Hepatocyte (in vitro differentiated cells): ENCODE measurements around the gene OR1E2.

Experiments used
- EZH2 ChIP-seq: fragments of 200-600 bp; sonication (generic); IDR thresholded peaks from 2 replicates; pipeline ENCODE4 v1.6.1; 2016; ENCODE audit warnings: antibody characterized with exemption, mild to moderate bottlenecking, borderline replicate concordance
- EZH2phosphoT487 ChIP-seq: fragments of 200-600 bp; sonication (generic); IDR thresholded peaks from one replicate; pipeline ENCODE4 v1.6.1; 2018; ENCODE audit warnings: antibody characterized with exemption, mild to moderate bottlenecking, low read depth, moderate library complexity; ENCODE audit not compliant: unreplicated experiment, severe bottlenecking
- TF ChIP-seq, protein P1 (sequence below): fragments of 200-600 bp; sonication (generic); IDR thresholded peaks from 2 replicates; pipeline ENCODE4 v1.5.1; 2016; ENCODE audit warnings: antibody characterized with exemption, mild to moderate bottlenecking; ENCODE audit not compliant: poor library complexity

DNA sequence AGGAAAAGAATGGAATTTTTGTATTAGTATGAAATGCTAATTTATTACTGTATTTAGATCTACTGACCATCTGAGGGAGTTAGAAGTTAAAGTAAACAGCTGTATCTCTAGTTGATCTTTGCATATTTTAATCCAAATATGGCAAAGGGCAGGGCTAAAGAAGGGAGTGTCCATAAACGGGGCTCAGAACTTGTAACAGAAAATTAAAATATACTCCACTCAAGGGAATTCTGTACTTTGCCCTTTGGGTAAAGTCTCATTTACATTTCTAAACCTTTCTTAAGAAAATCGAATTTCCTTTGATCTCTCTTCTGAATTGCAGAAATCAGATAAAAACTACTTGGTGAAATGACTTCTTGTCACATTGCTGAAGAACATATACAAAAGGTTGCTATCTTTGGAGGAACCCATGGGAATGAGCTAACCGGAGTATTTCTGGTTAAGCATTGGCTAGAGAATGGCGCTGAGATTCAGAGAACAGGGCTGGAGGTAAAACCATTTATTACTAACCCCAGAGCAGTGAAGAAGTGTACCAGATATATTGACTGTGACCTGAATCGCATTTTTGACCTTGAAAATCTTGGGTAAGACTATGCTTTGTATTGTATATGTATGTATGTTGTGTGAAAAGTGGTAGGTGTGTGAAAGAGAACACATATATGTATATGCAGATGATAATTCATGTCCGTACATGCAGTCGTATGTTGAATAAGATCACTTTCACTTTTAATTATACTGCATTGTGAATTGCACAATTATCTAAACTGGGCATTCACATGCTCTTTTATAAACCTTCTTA lies 42.4 kb upstream of the OR1E2 start, which contains the start of gene ASPA:
- TF ChIP-seq, protein P1, sequence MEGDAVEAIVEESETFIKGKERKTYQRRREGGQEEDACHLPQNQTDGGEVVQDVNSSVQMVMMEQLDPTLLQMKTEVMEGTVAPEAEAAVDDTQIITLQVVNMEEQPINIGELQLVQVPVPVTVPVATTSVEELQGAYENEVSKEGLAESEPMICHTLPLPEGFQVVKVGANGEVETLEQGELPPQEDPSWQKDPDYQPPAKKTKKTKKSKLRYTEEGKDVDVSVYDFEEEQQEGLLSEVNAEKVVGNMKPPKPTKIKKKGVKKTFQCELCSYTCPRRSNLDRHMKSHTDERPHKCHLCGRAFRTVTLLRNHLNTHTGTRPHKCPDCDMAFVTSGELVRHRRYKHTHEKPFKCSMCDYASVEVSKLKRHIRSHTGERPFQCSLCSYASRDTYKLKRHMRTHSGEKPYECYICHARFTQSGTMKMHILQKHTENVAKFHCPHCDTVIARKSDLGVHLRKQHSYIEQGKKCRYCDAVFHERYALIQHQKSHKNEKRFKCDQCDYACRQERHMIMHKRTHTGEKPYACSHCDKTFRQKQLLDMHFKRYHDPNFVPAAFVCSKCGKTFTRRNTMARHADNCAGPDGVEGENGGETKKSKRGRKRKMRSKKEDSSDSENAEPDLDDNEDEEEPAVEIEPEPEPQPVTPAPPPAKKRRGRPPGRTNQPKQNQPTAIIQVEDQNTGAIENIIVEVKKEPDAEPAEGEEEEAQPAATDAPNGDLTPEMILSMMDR, result no peak
- TF ChIP-seq EZH2phosphoT487, result no peak
- TF ChIP-seq EZH2, result no peak
